Heart left ventricle (tissue), 13 donors: Measurements from ENCODE around the gene RNF31.

Source experiments
- POLR2A ChIP-seq, 2 donors: fragments of 450-650 bp; IDR thresholded peaks; one replicate each; pipeline ENCODE4 v1.6.1; 2017; ENCODE audit warnings: antibody characterized with exemption in 2 of 2, mild to moderate bottlenecking in 2 of 2, moderate library complexity in 2 of 2
- TF ChIP-seq, protein P1 (sequence below), 12 donors: fragments of 200-600 bp; sonication (generic) in 4 of 12; IDR thresholded peaks; one replicate each; pipeline versions ENCODE4 v1.5.0 to v1.8.0; 2018 to 2022; ENCODE audit warnings: antibody characterized with exemption in 12 of 12, mild to moderate bottlenecking in 5 of 12
- donor health status: ischemic (EF 13 %, LVEDD 7.1; RV severe dilation, severe dysfunction).
- donor health status: DM: no; HTN: yes; CAD: no.
- donor health status: DM: no; HTN: no; CAD: no.
- donor health status: ischemic (EF 25% LVEDD 6.9; RV normal size, moderate dysfunction).
- donor health status: ischemic (EF 25% LVEDD 5.7; RV mildly dilated, moderate dysfunction).
- donor health status: ischemic (EF 35%, LVEDD 5.7; RV mildly dilated, moderate dysfunction).
- donor health status: nonischemic (EF 11% LVEDD 7.7; RV severe dilation, severe dysfunction).
- donor health status: DM: yes; HTN: yes; CAD: no.
- donor health status: PGD.
- donor health status: ischemic (EF 29% LVEDD 5.4; RV normal size, mild dysfunction).
- donor health status: nonischemic (EF 23%, LVEDD 6.1; RV moderate dilation, normal function).

DNA sequence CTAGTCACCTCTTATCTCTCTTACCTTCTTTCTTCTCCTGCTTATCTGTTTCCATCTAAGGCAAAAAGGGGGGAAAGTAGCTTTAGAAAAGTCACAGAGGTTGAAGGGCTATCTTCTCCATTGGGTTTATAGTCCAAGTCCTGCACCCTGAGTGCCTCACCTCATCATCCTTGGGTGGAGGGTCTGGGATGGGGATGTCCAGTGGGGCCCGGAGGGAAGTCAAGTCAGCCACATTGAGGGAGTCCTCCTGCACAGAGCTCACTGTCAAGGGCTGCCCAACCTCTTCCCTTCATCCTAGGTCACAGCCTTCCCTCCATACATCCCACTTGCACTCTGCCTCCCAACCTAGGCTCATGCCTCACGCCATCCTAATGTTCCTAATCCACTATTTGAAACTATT, 2.1 kb upstream of the RNF31 start:
- TF ChIP-seq, protein P1, sequence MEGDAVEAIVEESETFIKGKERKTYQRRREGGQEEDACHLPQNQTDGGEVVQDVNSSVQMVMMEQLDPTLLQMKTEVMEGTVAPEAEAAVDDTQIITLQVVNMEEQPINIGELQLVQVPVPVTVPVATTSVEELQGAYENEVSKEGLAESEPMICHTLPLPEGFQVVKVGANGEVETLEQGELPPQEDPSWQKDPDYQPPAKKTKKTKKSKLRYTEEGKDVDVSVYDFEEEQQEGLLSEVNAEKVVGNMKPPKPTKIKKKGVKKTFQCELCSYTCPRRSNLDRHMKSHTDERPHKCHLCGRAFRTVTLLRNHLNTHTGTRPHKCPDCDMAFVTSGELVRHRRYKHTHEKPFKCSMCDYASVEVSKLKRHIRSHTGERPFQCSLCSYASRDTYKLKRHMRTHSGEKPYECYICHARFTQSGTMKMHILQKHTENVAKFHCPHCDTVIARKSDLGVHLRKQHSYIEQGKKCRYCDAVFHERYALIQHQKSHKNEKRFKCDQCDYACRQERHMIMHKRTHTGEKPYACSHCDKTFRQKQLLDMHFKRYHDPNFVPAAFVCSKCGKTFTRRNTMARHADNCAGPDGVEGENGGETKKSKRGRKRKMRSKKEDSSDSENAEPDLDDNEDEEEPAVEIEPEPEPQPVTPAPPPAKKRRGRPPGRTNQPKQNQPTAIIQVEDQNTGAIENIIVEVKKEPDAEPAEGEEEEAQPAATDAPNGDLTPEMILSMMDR (IDR thresholded peaks at IDR 0.05): no peak
- TF ChIP-seq POLR2A (IDR thresholded peaks at IDR 0.05): no peak
